Measurements from ENCODE around the gene GSC2.
"Not testable (repeated sequence)": the region's sequence is repeated elsewhere in the genome, so short reads cannot be mapped to it uniquely, and the experiment has no call there.

GSC2 gene

GRCh38 chr22:19177164-19178064 lies 27.3 kb upstream of the GSC2 start:
- DNase-seq = no peak

GRCh38 chr22:19176732-19177131 lies 26.6 kb upstream of the GSC2 start:
- DNase-seq = no peak

DNA sequence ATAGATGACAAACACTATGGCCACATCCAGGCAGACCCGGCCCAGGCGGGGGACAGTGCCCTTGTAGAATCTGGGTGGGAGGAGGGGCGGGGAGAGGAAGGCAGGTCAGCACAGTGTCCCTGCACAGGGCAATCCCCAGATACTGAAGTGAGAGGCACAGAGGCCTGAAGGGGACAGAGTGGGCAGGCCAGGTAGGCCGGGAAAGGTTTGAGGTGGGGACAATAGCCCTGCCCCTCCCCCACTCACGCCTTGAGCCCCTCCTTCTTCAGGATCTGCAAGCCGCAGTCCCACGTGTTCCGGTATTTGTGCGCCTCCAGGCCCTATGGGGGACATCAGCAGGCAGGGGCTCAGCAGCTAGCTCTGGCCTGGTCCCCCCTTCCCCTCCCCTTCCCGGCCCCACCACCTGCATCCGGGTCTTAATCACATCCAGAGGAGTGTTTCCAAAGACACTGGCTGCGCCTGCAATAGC lies 26.1 kb upstream of the GSC2 start:
- no peak for DNase-seq

DNA sequence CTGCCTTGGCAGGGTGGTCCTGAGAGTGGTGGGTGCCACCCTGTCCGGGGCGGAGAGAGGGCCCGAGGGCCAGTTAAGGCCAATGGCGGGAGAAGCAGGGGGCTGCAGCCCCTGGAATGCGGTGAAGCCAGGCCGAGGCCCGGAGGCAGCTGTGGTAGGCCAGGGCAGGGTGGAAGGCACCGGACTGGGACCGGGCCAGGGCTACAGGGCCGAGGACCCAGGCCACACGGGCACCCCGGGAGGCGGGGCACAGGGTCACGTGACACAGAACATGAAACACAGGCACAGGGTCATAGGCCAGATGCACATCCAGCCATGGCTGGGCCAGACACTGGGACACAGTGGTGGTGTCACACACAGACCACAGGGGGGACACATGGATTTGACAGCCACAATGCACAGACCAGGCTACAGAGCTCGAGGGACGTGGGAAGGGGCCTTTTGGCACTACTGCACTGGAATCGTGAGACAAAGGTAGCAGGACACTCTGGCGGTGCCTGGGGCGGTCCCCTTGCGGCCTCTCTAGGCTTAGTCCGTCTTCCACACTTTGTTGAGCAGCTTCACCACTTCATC lies 25.6 kb upstream of the GSC2 start:
- no peak for DNase-seq

DNA sequence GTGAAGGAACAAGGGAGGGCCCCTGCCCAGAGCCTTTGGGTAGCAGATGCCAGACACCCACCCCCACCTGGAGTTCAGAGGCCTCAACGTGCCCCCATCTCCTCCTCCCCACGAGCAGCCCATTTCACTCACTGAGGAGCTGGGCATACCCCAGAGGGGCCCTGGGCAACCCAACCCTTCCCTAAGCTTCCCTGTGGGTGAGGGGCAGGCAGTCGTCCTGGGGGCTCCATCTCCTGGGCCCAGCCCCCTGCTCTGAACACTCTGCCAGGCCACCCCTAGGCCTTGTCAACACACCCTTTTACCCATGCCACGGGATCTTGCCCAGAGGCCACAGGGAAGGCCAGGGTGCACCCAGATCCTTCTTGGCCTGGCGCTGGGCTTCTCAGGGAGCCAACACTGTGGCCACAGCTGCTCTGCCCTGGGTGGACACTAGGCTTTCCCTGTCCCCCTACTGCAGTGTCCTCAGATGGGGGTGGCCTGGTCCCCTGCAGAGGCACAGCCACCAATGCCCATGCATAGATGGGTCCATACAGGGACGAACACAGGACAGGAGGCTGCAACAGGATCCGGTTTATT lies 25.0 kb upstream of the GSC2 start:
- DNase-seq = no peak

DNA sequence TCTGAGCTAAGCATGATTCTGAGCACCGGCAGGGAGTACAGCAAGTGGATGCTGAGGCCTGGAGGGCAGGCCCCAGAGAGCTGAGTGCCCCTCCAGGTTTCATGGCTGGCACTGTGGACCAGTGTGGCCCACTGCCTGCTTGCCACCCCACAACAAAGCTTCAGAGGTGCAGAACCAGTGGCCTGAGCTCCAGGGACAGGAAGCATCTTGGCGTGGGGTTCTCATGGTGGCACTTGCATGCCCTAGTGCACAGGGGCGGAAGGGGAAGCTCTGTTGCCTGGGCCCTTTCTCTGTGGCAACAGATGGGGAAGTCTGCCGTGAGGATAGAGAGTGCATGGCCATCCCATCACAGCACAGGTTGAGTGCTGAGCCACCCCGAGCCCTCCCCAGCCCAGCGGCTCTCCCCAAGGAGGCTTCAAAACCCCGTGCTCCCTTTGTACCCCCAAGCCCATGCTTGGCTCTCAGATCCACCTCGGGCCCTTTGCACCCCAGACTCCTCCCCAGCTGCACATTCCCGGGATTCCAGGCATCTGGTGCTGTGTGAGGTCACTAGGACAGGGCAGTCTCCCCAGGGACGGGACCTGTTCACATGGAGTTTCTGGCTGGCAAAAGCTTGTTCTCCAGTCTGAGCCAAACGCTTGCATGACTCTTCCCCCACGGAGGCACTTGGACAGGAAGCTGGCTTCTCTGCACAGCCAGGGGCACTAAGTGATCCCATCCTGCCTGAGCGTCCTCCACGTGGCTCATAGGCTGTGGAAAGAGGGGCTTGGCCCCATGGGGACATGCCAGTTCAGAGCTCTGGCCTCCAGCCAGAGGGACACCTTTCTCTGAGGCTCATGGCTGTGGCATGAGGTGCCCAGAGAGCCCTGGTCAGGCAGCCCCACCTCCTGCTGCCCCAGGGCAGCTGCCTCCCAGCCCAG lies 24.3 kb upstream of the GSC2 start:
- no peak for DNase-seq

DNA sequence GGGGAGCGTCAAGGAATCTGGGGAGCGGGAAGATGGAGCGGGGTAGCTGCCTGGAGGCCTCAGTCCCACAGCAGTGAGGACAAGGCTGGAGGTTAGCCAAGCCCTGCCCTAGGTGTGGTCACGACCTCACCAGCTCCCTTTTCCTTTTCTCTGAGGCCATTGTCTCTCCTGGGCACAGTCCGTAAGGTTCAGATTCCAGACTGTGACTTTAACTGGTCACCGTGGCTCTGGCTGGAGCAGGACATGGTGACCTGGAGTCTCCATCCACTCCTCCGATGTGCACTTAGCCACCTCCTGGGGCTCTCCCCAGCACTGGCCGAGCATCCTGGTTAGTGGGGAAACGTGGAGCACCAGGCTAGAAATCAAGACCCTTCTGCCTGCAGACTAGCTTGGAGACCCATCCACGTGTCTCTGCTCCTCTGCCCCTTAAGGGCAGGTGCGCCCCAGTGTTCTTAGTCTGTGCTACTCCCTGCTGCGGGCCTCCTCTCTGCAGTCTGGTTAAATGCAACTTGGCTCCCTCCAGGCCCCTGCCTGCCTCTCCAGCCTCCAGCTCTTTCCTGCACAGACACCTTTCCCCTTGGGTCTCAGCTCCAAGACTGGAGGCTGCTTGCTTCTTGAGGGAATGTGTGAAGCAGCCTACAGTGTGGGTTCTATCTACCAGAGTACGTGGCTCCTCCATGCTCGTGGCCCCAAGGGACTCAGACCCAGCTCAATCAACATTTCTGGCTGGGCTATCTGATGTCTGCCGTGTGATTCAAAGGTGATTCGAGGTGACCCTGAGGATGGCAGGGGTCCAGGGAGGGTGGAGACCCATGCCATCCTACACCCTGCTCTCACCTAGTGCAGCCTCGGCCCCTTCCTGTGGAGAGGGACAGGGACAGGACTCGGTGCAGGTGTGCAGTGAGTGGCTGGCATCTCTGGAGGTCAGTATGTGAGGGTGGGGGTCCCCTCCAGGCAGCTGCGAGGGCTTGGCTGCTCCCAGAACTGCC lies 23.2 kb upstream of the GSC2 start:
- DNase-seq = no peak

DNA sequence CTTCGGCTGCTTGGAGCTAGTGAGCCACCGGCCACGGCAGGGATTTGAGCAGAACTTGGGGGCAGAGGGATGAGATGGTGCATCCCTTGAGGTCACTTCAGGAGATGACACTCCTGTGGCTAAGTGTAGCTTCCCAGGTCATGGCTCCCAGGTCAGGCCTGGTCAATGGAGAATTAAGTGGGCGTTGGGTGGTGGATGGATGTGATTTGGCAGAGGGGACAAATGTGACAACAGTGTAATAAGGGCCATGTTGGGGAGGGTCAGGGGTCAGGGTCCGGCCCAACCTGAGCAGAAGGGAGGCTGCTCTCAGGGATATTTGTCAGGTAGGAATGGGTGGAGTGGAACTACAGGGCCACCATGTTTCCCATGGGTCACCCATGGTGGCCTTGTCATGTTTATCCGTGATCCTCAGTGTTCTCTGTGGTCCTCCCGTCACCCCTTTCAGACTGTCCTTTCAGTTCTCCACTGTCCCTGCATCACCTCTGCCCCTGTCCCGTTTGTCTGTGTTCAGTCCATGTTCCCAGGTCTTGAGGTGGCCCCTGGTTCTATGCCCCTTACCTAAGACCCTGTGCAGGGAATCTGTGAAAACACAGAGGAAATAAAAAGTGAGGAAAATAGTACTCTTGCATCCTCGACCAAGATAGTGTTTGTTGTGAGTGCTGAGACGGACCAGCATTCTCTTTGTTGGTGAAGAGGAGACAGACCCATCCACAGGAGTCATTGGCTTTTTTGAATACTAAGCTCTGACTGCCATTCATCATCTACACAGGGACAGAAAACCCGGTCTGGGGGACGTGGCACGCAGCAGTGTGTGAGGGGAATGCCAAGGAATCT lies 22.3 kb upstream of the GSC2 start:
- DNase-seq = no peak

- DNase-seq = no peak
Measured at GRCh38 chr22:19169947-19170318, 19.8 kb upstream of the GSC2 start.

- DNase-seq = no peak
Measured at GRCh38 chr22:19169002-19169946, 19.2 kb upstream of the GSC2 start.

- no peak for DNase-seq
Measured at GRCh38 chr22:19168088-19168890, 18.2 kb upstream of the GSC2 start.

DNA sequence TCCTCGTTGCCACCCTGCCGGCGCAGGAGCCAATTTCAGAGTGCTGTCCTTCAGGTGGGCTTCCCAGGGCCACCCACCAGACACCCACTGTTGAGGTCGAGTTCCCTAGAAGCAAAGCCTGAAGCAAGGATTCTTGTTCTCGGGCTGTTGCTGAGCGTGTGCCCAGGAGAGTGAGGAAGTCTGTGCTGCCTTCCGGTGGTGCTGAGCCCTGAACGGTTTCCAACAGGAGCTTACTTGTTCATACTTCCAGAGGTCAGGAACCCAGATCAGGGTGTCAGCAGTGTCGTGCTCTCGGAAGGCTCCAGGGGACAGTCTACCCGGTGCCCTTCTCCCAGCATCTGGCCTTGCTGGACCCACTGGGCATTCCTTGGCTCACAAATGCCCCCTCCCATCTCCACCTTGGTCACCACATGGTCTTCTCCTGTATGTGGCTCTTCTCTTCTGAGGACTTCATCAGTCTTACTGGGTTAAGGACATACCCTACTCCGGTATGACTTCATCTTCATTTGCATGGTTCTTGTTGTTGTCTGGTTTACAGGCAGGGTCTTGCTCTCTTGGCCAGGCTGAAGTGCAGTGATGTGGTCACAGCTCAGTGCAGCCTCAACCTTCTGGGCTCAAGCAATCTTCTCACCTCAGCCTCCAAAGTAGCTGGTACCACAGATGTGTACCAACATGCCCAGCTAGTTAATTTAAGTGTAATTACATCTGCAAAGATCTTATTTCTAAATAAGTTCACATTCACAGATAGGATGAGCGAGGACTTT lies 17.2 kb upstream of the GSC2 start:
- no peak for DNase-seq

DNA sequence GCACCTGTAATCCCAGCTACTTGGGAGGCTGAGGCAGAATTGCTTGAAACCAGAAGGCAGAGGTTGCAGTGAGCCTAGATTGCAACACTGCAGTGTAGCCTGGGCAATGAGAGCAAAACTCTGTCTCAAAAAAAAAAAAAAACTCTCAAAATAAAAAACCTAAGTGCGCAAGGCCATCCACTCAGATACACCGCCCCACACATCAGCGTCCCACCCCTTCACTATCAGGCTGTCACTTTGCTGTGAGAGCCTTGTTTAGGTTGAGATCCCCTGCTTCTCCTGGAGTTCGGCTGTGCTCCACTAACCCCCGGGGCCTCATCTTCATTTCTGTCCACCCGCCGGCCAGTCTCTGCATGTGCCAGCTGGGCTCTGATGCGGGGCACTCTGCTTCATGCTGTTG lies 16.3 kb upstream of the GSC2 start:
- DNase-seq = no peak

DNA sequence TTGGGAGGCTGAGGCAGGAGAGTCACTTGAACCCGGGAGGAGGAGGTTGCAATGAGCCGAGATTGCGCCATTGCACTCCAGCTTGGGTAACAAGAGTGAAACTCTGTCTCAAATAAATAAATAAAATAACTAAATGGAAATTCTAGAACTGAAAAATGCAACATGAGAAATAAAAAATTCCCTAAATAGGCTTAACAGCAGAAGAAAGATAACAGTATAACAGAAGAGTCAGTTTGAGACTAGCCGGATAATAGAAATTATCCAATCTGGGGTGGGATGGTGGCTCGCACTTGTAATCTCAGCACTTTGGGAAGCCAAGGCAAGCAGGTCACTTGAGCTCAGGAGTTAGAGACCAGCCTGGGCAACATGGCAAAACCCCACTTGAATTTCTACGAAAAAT lies 14.3 kb upstream of the GSC2 start:
- DNase-seq = no peak

GRCh38 chr22:19158649-19159048 lies 8.6 kb upstream of the GSC2 start:
- not testable (repeated sequence) for DNase-seq

DNA sequence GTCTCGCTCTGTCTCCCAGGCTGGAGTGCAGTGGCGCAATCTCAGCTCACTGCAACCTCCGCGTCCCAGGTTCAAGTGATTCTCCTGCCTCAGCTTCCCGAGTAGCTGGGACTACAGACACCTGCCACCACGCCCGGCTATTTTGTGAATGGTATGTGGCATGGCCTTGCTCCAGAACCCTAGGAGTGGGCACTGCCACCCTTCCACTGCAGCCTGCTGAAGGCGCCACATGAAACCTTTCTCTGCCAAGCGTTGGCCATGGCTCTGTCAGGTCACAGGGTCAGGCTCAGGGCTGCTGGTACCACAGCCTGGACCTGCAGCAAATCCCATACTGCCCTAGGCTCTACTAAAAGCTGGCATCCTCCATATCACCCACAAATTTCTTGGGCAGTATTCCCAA lies 6.0 kb upstream of the GSC2 start:
- not testable (repeated sequence) for DNase-seq

DNA sequence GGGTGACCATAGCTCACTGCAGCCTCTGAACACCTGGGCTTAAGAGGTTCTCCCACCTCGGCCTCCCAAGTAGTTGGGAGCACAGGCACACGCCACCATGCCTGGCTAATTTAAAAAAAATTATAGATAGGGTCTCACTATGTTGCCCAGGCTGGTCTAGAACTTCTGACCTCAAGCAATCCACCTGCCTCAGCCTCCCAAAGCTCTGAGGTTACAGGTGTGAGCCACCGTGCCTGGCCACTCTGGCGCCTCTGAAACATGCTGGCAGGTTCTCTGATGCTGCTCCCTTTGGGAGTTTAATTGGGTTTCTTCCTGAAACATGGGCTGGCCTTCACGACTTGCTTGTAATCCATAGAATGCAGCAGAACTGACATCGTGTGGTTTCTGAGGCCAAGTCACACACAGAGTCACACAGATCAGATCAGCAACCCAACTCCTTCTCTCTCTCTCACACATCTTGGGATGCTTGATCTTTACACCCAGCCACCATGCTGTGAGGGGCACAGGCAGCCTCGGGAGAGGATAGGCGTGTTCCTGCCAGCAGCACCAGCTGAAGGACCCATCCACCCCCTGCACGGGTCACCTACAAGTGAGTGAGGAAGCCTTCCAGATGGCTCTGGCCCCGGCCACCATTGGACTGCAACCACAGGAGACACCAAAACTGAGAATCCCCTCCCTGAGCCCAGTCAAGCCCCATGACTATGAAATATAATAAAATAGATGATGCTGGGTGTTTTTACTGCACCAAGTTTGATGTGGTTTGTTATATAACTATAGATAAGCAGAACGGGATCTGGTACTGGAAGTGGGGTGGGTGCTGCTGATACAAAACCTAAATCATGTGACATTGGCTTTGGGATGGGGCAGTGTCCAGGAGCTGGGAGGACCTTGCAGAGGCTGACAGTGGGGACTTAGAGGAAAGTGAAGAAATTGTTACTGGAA lies 3.1 kb upstream of the GSC2 start:
- DNase-seq = no peak

Data from activated naive CD4-positive, alpha-beta T cell (primary cell).